GM21619 (cell line): ENCODE measurements around the gene PIGM.
A peak's percentile ranks its signal among the peaks of the same experiment; 100 is the strongest.

Experiments used
- ATAC-seq: cut with Tn5 transposase; IDR thresholded peaks from one replicate; pipeline ENCODE4 v1.9.1; 2021; ENCODE audit not compliant: unreplicated experiment

PIGM gene

DNA sequence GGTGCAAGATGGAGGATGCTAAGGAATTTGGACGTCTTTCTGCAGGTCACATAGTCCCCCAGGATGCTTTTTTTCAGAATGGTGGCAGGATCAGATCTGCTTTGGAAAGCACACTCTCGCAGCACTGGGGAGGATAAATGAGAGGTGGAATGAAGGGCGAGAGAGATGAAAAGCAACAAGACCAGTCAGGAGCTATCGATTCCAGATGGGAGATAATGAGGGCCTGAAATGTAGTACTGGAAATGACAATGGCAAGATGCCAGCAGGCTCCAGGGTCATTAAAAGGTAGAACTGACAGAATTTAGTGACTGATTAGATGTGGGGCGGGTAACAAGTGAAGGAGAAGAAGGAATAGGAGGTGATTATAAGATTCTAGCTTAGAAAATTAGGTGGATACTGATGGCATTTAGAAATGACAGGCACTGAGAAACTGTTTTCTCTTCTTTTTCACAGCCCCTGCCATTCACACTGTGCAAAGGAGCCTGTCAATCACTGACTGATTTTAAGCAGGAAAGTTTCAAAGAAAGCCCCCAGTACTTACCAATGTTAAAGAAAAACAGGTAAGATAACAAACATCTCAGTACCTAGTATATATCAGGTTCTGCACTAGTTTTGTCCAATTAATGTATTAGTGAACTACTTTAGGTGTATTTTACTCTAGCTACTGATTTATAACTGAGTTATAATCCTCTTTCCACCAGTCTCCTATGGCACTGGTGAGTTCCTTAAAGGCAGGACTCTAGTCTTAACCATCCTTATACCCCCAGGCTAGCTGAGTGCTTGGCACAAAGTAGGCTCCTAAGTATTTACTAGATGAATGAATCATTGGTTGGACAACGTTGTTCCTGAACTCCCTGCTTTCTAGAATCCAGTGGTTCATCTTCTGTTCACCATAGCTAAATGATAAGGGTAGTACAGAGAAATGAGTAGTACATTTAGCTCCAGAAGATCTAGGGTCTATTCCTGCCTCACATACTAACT is 9.2 kb downstream of the PIGM start:
- no peak for ATAC-seq

DNA sequence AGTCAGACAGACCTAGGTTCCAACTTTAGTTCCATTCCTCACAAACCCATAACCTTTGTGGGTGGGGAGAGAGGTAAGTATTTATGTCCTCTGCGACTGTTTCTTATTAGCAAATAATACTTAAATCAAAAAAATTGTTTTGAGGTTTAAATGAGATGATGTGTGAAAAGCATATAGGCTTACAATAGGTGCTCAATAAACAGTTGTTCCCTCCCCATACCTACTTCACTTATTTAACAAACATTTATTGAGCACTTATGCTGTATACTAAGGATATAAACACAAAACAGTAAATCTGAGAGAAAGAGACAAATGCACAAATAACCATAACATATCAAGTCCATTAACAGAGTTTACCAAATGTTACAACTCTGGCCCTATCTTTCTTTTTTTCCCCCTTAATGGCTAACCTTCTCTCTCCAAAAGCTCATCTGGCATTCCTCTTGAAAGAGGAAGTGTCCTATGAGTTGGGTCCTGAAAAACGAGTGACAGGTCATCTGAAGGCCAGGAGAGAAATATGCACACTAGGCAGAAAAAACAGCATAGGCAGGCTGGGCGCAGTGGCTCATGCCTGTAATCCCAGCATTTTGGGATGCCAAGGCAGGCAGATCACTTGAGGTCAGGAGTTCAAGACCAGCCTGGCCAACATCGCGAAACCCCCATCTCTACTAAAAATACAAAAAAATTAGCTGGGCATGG is 10.3 kb downstream of the PIGM start:
- no peak for ATAC-seq

DNA sequence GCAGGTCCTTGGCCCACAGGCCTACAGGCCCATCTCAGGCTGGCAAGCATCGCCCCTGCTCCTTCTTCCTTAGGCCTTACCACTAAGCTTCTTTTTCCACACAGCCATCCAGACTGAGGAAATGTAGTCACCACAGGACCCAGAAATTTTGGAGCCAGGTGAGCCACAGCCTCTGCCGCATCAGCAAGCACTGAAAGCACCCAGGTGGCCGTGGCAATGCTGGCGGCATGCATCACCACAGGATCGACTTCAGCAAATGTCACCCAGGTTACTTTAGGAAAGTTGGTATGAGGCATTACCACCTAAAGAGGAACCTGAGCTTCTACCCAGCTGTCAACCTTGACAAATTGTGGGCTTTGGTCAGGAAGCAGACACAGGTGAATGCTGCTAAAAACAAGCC is 11.6 kb downstream of the PIGM start:
- ATAC-seq: no peak

DNA sequence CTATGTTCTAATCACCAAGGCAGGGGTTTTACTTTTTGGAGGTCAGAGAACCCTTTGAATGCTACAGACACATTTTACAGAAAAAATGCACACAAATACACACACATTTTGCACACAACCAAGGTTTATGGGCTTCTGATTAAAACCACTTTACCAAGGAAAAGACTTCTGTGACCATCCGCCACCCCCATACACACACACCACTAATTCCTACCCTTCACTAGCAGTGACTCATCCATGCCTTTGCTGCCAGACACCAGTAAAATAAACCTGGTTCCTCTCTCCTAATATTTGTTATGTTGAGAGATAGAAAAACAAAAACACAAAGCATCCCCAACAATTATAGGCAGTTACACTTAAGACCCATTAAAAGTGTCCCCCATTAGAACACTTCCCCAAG is 12.9 kb downstream of the PIGM start:
- no peak for ATAC-seq

DNA sequence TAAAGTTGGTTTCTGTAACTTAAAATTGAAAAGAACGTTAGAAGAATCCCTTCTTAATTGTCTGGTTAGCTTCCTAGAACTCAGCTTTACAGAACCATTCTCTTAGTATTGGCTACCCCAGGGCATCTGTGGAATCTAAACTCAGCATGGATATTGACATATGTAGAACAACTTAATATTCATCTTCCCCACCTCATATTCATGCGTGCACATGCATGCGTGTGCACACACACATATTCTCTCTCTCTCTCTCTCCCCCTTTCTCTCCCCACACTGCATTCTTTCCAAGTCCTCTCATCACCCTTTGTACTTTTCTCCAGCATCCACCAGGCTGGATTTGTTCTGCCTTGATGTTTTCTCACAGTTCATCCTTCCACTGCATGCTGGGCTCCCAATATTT is 13.4 kb downstream of the PIGM start:
- no peak for ATAC-seq

DNA sequence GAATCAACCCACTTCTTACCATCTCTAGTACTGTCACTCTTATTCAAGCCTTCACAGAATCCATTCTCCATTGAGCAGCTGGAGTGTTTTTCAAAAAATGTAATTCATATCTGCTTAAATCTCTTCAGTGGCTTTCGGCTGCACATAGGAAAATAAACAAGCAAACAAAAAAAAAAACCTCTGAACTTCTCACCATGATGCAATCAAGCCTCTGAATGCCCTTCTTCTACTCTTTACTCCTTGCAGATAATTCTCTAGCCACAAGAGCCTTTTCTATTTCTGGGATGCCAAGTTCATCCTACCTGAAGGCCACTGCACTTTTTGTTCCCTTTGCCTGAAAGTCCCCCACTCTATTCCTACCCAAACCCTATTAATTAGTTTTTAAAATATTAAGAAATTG is 14.2 kb downstream of the PIGM start:
- ATAC-seq: no peak

DNA sequence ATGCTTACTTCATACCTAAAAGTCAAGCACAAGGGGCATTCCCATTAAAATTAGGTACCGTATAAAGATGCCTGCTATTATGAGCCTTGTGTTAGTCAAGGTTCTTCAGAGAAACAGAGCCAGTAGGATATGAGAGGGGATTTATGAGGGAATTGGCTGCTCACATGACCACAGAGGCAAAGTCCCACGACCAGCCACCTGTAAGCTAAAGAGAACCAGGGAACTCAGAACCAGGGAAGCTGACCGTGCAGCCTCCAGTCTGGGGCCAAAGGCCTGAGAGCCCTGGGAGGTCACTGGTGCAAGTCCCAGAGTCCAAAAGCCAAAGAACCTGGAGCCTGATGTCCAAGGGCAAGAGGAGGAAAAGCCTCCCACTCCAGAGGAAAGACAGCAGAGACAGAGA is 20.0 kb downstream of the PIGM start:
- ATAC-seq: no peak

DNA sequence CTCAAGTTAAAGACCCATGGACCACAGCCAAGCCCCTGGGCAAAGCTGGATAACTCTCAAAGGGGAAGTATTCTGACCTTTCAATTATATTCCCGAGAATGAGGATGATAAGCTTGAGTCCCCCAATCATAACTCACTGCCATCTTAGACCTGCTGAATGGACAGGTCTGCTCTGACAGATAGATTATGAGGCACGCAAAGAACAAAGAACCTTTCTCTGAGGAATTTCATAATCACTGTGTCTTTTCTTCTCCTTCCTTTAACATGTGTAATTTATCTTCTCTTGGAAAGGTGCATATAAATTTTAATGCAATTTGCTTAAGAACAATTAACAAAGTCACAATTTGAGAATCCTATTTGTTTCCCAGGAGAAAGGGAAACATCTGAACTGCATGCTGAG is 22.0 kb downstream of the PIGM start:
- no peak for ATAC-seq

DNA sequence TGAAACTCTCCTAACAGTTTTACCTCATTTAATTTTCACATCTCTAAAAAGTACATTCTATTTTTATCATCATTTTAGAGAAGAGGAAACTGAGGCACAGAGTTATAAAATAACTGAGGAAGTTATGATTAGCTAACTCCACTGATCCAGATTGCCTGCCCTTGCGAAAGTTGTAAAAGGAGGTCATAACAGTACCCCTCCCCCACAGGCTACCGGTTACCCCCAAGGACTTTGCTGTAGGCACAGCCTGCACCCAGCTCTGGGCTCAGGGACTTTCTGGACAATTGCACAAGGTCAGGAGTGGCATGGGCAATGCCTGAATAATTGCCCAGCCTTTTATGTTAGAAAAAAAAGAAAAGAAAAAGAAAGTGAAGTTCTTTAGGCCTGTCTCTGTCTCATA is 22.7 kb downstream of the PIGM start:
- no peak for ATAC-seq

DNA sequence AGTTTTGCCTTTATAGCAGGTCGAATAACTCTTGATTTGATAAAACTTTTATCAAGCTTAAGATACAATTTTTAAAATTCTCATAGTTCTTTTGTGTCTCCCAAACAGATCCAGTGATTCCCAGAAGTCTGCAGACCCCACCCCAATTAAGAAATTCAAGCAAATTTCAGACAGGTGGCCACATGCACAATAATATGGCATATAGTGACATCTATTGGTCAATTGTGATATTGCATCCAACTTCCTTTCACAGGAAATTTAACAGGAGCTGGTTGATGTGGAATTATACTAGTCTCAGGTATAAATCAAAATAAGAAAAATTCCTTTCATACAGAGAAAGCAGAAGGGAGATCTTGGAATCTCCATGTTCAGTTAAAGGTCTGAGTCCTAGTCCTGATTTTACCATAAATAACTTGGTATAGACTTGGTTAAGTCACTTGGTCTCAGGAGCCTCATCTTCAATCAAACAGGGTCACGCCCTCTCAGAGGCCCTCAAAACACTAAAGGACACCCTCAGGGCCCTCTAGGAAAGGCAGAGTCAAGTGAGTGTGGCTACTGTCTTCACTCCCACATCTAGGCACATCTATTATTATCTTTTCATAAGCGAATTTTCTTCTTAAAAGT is 24.1 kb downstream of the PIGM start:
- no peak for ATAC-seq

DNA sequence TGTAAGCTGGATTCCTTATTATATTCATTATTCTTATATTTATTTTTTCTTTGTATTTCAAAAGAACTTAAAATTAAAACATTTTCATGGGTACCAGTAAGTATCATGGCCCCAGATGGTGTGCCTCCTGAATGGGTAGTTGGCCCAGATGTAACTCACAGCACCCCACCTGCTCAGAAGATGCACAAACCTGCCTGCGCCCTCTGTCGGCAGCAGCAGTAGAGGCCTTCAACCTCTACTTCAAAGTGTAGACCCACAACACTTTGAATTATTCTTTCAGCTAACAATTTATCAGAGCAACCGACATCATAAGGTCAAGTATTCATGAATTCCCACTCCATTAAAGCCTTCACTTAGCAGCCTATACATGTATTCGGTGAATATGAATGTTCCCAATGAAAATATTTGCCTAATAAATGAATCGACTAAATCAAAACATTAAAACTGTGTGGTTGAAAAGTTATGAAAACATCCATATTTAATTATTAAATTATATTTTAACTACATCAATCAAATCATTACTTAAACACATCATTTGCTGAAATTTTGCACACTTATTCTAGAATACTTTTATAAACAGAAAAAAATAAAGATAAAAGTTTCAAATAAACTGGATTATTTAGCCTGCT is 25.4 kb downstream of the PIGM start:
- ATAC-seq: peak; percentile 64

DNA sequence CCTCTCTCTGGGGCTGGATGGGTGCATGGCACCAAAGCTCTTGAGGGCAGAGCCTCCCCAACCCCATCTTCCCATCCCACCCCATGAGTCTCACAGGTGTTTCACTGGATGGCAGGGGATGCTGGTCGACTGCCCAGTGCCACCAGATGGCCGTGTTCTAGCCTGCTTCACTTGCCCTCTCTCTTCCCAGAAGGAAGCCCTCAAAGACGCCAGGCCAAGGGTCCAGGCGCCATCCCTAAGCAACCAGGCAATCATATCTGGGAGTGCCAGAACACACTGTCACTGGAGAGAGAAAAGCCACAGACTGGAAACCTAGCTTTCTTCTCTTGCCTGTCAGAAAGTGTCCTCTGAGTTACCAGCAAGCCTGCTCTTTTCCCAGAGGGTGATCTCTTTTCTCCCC is 26.7 kb downstream of the PIGM start:
- ATAC-seq: no peak

DNA sequence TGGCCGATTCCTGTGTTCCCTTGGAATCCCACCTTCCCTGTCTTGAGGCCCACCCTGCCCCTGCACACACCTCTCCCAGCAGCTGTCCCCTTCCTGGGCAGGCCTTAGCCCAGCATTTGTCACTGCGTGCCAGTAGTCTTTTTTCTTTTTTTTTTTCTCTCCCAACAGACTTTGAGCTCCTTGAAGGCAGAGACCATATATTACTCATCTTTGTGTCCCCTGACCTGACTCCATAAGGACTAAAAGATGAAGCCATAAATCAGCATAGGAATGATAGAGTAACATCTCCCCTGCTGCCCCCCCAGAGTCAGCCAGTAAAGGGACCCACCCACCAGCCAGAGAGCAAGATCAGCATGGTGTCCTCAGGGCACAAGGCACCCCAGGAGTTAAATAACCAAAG is 27.4 kb downstream of the PIGM start:
- ATAC-seq: no peak

DNA sequence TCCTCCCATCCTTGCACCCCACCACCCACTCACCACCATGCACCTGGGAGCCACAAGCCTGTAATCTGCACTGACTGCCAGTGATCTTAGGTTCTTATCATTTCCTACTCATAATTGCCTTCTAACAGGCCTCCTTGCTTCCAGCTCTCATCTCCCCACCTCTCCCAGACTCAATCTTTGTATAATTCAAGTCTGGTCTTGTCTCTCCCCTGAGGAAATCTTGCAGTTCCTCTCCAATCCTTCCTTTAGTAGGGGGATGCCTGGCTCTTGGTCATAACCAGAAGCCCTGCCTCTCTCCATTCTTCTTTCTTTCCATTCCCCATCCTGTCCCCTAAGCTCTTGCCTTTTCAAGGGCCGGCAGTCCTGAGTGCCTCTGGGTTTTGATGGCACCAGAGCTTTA is 27.8 kb downstream of the PIGM start:
- ATAC-seq: no peak

DNA sequence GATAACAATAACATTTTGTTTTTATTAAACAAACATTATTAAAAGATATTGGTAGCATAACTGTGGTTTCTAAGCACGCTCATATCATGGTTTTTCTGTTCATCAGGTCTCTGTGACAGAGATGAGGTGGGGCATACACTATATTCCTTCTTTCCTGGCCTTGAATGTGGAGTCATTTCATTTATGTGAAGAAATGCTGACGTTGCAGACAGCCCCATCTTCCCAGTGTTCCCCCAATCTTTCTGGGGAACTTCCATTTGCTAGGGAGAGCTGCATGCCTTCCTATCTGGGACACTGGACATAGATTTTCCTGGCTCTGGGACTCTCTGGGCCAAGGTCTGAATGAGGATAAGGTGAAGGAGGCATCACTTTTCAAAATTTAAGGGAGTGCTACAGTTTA is 30.4 kb downstream of the PIGM start:
- no peak for ATAC-seq

DNA sequence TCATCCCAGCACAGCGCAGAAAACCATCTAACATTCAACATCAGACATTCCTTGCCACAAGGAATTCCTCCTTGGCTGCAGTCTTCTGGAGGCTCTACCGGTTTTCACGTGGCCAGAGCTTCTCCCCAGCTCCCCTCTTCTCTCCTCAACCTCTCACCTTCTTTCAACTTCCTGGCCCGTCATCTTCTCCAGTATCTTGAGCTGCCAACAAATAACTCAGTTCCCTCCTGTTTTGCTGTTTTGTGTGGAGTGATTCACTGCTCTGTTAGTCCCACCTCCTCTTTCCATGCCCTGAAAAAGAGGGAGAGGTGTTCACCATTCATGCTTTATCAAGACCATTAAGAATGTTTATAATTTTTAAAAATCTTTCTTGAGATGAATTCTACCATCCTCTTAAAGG is 32.6 kb downstream of the PIGM start:
- no peak for ATAC-seq

DNA sequence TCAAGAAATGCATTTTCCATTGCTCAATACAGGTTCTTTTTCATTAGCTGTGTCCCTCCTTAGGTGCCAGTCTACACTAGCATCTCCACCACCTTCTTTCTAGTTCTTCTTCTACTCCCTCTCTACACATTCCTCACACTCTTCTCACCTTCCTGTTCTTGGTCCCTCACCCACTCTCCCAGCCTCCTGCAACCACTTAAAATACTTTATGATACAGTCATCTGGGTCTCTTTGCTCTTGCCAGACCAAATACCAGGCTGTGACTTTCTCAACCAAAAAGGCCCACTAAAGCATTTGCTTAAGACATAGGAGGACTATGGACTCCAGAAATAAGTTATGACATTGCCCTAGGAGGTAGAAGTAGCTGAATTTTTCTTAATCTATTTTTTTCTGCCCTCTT is 35.1 kb downstream of the PIGM start:
- ATAC-seq: no peak

DNA sequence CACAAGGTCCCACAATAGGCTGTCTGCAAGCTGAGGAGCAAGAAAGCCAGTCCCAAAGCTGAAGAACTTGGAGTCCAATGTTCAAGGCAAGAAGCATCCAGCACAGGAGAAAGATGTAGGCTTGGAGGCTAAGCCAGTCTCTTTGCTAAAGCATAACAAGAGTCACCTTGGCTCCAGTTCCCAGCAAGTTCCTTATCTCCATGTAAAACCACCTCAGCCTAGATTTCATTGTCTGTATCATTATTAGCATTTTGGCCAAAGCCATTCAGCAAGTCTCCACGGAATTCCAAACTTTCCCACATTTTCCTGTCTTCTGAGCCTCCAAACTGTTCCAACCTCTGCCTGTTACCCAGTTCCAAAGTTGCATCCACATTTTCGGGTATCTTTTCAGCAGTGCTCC is 36.9 kb downstream of the PIGM start:
- ATAC-seq: no peak

DNA sequence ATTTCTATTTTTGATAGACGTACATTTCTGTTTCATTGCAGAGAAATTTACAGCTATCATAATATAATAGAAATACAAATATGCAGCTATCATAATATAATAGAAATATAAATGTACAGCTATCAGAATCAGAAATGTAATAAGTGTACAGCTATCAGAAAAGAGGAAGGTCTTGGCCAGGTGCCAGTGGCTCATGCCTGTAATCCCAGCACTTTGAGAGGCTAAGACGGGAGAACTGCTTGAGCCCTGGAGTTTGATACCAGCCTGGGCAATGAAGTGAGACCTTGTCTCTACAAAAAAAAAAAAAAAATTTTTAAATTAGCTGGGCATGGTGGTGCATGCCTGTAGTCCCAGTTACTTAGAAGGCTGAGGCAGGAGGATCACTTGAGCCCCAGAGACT is 37.9 kb downstream of the PIGM start:
- no peak for ATAC-seq

DNA sequence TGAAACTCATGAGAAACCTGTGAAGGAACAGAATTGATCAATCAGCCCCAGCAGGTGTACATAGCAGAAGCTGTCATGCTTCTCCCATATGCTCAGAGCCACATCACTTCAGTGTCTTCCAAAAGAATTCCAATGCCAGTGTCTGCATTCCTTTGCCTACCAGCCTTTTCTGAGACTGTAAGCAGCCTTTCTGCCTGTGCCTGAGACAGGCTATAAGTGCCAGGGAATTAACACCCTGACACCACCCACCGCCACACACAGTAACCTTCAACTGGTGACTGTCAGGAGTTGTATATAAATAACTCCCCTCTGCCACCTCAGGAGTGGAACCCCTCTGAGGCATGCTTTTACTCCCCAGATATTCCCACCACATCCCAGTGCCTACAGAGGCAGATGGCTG is 39.6 kb downstream of the PIGM start:
- ATAC-seq: no peak

DNA sequence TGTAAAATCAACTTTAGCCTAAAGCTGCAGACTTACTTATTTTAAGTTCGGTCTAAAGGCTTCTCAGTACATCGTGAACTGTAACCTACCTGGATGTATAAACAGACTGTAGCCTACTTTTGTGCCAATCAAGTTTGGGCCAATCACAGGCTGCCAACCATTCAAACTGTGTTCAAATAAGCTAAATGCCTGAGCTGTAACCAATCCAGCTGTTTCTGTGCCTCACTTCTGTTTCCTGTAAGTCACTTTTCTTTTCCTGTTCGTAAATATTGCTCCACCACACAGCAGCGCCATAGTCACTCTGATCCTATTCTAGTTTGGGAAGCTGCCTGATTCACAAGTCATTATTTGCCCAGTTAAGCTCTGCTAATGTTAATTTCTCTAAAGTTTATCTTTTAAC is 40.3 kb downstream of the PIGM start:
- ATAC-seq: no peak

DNA sequence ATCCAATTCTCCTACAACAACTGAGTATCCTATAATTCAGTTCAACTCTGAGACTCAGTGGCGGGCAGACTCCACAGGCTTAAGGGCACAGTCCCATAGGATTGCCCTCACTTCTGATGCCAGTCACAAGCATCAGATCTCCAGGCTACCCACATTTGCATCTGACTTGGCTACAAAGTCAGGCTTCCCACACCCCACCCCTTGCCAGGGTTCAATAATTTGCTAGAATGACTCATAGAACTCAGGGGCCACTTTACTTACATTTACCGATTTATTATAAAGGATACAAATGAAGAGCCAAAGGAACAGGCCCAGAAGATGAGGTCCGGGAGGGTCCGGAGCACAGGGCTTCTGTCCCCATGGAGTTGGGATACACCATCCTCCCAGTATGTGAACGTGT is 41.8 kb downstream of the PIGM start:
- ATAC-seq: no peak
